ENCODE data around the gene POU2F2.

POU2F2 gene

GRCh38 chr19:42132030-42132628, at the start of gene POU2F2:
Gene POU2F2, minus strand, starts transcription at chr19:42132446. Its CDS starts 35 bp downstream, at chr19:42132411.
- no peak for DNase-seq

GRCh38 chr19:42178791-42179674, 46.8 kb upstream of the POU2F2 start:
- no peak for DNase-seq

- no peak for DNase-seq
These were observed 45.4 kb upstream of the POU2F2 start for GRCh38 chr19:42177686-42178019.

- DNase-seq, result peak; percentile 63
These were observed 44.9 kb upstream of the POU2F2 start for GRCh38 chr19:42176990-42177685.

GRCh38 chr19:42176649-42176989, 44.4 kb upstream of the POU2F2 start:
- peak; percentile 51 for DNase-seq

GRCh38 chr19:42175952-42176648, 43.9 kb upstream of the POU2F2 start:
- no peak for DNase-seq

- no peak for DNase-seq
These were observed 42.9 kb upstream of the POU2F2 start for GRCh38 chr19:42174958-42175734.

- DNase-seq, result no peak
These were observed 41.9 kb upstream of the POU2F2 start for GRCh38 chr19:42174188-42174587.

GRCh38 chr19:42173695-42174094, 41.4 kb upstream of the POU2F2 start:
- DNase-seq, result no peak

GRCh38 chr19:42172261-42172660, 40.0 kb upstream of the POU2F2 start:
- DNase-seq, result no peak

- DNase-seq, result no peak
These were observed 38.5 kb upstream of the POU2F2 start for GRCh38 chr19:42170715-42171114.

GRCh38 chr19:42169486-42170413, 37.5 kb upstream of the POU2F2 start:
- DNase-seq, result no peak

GRCh38 chr19:42168206-42168605, 36.0 kb upstream of the POU2F2 start:
- DNase-seq, result no peak

- no peak for DNase-seq
These were observed 34.1 kb upstream of the POU2F2 start for GRCh38 chr19:42166316-42166715.

GRCh38 chr19:42165146-42165545, 32.9 kb upstream of the POU2F2 start:
- DNase-seq, result no peak

GRCh38 chr19:42161616-42162263, 29.5 kb upstream of the POU2F2 start:
- no peak for DNase-seq

- no peak for DNase-seq
These were observed 27.7 kb upstream of the POU2F2 start for GRCh38 chr19:42159942-42160341.

GRCh38 chr19:42158926-42159325, 26.7 kb upstream of the POU2F2 start:
- DNase-seq, result no peak

GRCh38 chr19:42156571-42156970, 24.3 kb upstream of the POU2F2 start:
- DNase-seq, result no peak

GRCh38 chr19:42155796-42156195, 23.6 kb upstream of the POU2F2 start:
- DNase-seq, result no peak

Data from T1000 (cell line).